Measurements from ENCODE around the gene DLGAP1.

The DLGAP1 gene

DNA sequence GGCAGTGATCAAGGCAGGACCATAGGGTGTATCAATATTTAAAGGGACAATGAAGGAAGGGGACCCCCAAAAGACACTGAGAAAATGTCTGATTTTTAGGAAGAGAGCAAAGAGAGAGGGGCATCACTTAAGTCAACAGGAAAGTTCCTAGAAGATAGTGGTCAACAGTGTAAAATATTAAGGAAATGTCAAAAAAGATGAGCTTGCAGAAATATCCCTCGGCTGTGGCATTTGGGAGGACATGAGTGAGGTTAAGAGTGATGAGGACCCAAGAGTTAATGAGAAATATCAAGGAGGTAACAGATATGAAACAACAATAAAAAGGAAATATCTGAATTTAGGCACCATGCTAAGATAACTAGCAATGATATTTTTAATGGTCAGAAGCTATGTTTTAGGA is 665.6 kb downstream of the DLGAP1 start:
- Histone ChIP-seq H3K4me1 (ENCODE audit: insufficient read depth, poor library complexity, severe bottlenecking) (peaks cover 31% of the 10 kb centered on the region), H3K27ac (ENCODE audit: poor library complexity, severe bottlenecking) (no peak overlapping the region), H3K9me3 (ENCODE audit: severe bottlenecking) (no peaks in the 10 kb centered on the region), H3K36me3 (ENCODE audit: low read depth) (no peaks in the 10 kb centered on the region), H3K27me3 (ENCODE audit: insufficient read depth, poor library complexity, severe bottlenecking) (no peaks in the 10 kb centered on the region), H3K4me3 (ENCODE audit: severe bottlenecking) (no peak overlapping the region)
- TF ChIP-seq, protein P1, sequence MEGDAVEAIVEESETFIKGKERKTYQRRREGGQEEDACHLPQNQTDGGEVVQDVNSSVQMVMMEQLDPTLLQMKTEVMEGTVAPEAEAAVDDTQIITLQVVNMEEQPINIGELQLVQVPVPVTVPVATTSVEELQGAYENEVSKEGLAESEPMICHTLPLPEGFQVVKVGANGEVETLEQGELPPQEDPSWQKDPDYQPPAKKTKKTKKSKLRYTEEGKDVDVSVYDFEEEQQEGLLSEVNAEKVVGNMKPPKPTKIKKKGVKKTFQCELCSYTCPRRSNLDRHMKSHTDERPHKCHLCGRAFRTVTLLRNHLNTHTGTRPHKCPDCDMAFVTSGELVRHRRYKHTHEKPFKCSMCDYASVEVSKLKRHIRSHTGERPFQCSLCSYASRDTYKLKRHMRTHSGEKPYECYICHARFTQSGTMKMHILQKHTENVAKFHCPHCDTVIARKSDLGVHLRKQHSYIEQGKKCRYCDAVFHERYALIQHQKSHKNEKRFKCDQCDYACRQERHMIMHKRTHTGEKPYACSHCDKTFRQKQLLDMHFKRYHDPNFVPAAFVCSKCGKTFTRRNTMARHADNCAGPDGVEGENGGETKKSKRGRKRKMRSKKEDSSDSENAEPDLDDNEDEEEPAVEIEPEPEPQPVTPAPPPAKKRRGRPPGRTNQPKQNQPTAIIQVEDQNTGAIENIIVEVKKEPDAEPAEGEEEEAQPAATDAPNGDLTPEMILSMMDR (IDR thresholded peaks at IDR 0.05; ENCODE audit: poor library complexity, severe bottlenecking): no peak
- ATAC-seq (ENCODE audit: low read depth) (no peak), DNase-seq (ENCODE audit: low spot score) (no peak)

DNA sequence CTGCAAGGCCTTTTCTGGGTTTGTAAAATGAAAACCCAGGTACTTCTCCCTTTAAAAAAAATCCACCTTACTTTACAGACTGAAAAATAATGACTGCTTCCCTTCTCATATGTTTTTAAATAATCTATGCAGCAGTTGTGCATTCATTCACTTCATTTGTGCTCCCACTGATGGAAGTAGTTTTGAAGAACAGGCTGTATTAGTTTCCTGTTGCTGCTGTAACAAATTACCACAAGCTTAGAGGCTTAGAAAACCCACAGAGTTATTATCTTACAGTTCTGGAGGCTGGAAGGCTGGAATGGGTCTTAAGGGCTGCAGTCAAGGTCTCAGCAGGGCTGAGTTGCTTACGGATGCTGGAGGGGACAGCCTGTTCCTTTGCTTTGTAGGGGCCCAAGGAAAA is 670.2 kb downstream of the DLGAP1 start:
- Histone ChIP-seq H3K27ac (ENCODE audit: poor library complexity, severe bottlenecking) (no peak overlapping the region), H3K4me3 (ENCODE audit: severe bottlenecking) (no peak overlapping the region), H3K9me3 (ENCODE audit: severe bottlenecking) (no peaks in the 10 kb centered on the region), H3K36me3 (ENCODE audit: low read depth) (no peaks in the 10 kb centered on the region), H3K27me3 (ENCODE audit: insufficient read depth, poor library complexity, severe bottlenecking) (no peaks in the 10 kb centered on the region), H3K4me1 (ENCODE audit: insufficient read depth, poor library complexity, severe bottlenecking) (peaks cover 12% of the 10 kb centered on the region)
- TF ChIP-seq, protein P1 (IDR thresholded peaks at IDR 0.05; ENCODE audit: poor library complexity, severe bottlenecking): no peak
- DNase-seq (ENCODE audit: low spot score) (no peak), ATAC-seq (ENCODE audit: low read depth) (no peak)

DNA sequence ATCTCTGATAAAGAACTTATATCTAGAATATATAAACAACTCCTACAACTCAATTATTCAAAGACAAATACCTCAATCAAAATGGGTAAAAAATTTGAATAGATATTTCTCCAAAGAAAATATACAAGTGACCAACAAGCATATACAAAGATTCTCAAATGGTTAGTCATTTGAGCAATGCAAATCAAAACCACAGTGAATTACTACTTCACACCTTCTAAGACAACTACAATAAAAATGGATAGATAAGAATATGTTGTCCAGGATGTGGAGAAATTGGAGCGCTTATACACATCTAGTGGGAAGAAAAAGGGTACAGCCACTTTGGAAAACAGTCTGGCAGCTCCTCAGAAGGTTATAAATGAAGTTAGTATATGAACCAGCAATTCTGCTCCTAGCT is 672.2 kb downstream of the DLGAP1 start:
- no peak for DNase-seq (ENCODE audit: low spot score)
- H3K9me3 ChIP-seq (ENCODE audit: severe bottlenecking): no peaks in the 10 kb centered on the region

DNA sequence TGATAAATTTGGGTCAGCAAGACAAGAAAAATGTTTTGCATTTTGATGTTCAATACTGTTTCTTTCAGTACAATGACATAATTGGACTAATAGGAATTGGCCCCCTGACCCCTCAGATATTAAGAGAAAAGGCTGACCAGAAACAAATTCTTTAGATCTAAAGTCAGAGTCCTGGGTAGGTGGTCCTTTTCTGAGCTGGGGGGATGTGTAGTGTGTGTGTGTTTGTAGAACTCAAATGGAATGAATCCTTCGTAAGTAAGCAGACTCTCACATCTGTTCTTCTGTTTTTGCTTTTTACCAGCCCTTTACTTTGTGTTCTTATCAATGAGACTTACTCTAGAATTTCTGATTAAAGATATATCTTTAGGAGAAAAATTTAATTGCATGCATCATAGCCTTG is 677.4 kb downstream of the DLGAP1 start:
- H3K4me3 ChIP-seq (ENCODE audit: severe bottlenecking): no peak overlapping the region
- H3K4me1 ChIP-seq (ENCODE audit: insufficient read depth, poor library complexity, severe bottlenecking): peaks cover 9% of the 10 kb centered on the region
- H3K27me3 ChIP-seq (ENCODE audit: insufficient read depth, poor library complexity, severe bottlenecking): no peaks in the 10 kb centered on the region
- no peaks in the 10 kb centered on the region for H3K9me3 ChIP-seq (ENCODE audit: severe bottlenecking)
- ATAC-seq (ENCODE audit: low read depth) (no peak), DNase-seq (ENCODE audit: low spot score) (no peak)
- H3K36me3 ChIP-seq (ENCODE audit: low read depth): no peaks in the 10 kb centered on the region
- TF ChIP-seq, protein P1 (IDR thresholded peaks at IDR 0.05; ENCODE audit: poor library complexity, severe bottlenecking): no peak
- no peak overlapping the region for H3K27ac ChIP-seq (ENCODE audit: poor library complexity, severe bottlenecking)

More for the DNA sequence above, 672.2 kb downstream of the DLGAP1 start:
- no peaks in the 10 kb centered on the region for H3K36me3 ChIP-seq (ENCODE audit: low read depth)
- H3K27me3 ChIP-seq (ENCODE audit: insufficient read depth, poor library complexity, severe bottlenecking): no peaks in the 10 kb centered on the region
- no peak for ATAC-seq (ENCODE audit: low read depth)
- H3K4me3 ChIP-seq (ENCODE audit: severe bottlenecking): no peak overlapping the region
- H3K4me1 ChIP-seq (ENCODE audit: insufficient read depth, poor library complexity, severe bottlenecking): peaks cover 9% of the 10 kb centered on the region
- H3K27ac ChIP-seq (ENCODE audit: poor library complexity, severe bottlenecking): no peak overlapping the region
- TF ChIP-seq, protein P1 (IDR thresholded peaks at IDR 0.05; ENCODE audit: poor library complexity, severe bottlenecking): no peak

DNA sequence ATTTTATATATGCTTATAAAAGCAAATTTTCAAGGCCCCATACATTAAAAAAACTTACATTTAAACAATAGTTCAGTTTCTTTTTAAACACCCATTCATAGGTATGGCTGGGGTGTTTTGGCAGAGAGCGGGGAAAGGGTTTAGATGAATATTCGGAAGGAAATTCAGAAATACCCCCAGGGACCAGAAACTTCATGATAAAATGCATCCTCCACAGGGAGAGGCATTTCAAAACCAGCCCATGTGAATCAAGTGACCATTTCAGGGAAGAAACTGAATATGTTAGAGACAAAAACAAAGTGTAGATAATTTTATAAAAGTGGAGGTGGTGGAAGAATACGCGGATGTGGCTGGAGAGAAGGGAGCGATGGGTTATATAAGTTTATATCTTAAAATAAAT is 678.0 kb downstream of the DLGAP1 start:
- ATAC-seq (ENCODE audit: low read depth) (no peak), DNase-seq (ENCODE audit: low spot score) (no peak)
- TF ChIP-seq, protein P1 (IDR thresholded peaks at IDR 0.05; ENCODE audit: poor library complexity, severe bottlenecking): no peak
- Histone ChIP-seq H3K27ac (ENCODE audit: poor library complexity, severe bottlenecking) (no peak overlapping the region), H3K27me3 (ENCODE audit: insufficient read depth, poor library complexity, severe bottlenecking) (no peaks in the 10 kb centered on the region), H3K4me3 (ENCODE audit: severe bottlenecking) (no peak overlapping the region), H3K9me3 (ENCODE audit: severe bottlenecking) (no peaks in the 10 kb centered on the region), H3K36me3 (ENCODE audit: low read depth) (no peaks in the 10 kb centered on the region), H3K4me1 (ENCODE audit: insufficient read depth, poor library complexity, severe bottlenecking) (peaks cover 9% of the 10 kb centered on the region)

Measured in RWPE2 (cell line).